ENCODE measurements around the gene SCN2B.

The SCN2B gene

GRCh38 chr11:118153516-118153915, 22.9 kb downstream of the SCN2B start:
- Histone ChIP-seq H3K4me1 (ENCODE audit: control insufficient read depth, insufficient read depth, low read length) (no peaks in the 10 kb centered on the region), H3K27ac (ENCODE audit: extremely low read depth, low read depth, low read length) (no peak overlapping the region), H3K4me3 (ENCODE audit: low read depth, low read length) (no peak overlapping the region), H3K36me3 (ENCODE audit: control insufficient read depth in 2 of 2, insufficient read depth in 1 of 2, low read length in 2 of 2) (no peaks in the 10 kb centered on the region), H3K9me3 (ENCODE audit: control insufficient read depth, insufficient read depth, low read depth, low read length) (no peaks in the 10 kb centered on the region)
- TF ChIP-seq ZNF530 (tag by site-specific recombination; IDR thresholded peaks at IDR 0.05; ENCODE audit: low read depth), result no peak
- no peak for TF ChIP-seq ZNF704 (tag by site-specific recombination; IDR thresholded peaks at IDR 0.05)
- no peak for TF ChIP-seq ZNF518A (tag by site-specific recombination; conservative IDR thresholded peaks at IDR 0.05; ENCODE audit: low read depth)
- TF ChIP-seq OVOL3 (tag by site-specific recombination; IDR thresholded peaks at IDR 0.05), result no peak
- no peak for TF ChIP-seq ZNF626 (tag by site-specific recombination; IDR thresholded peaks at IDR 0.05)
- no peak for TF ChIP-seq ZNF184 (tag by site-specific recombination; IDR thresholded peaks at IDR 0.05)
- no peak for TF ChIP-seq ZNF416 (tag by site-specific recombination; IDR thresholded peaks at IDR 0.05)
- no peak for TF ChIP-seq KLF8 (tag by site-specific recombination; IDR thresholded peaks at IDR 0.05)
- no peak for TF ChIP-seq ZNF266 (tag by site-specific recombination; IDR thresholded peaks at IDR 0.05; ENCODE audit: low read depth)
- no peak for TF ChIP-seq ATF2 (tag by site-specific recombination; IDR thresholded peaks at IDR 0.05; ENCODE audit: low read depth)
- no peak for TF ChIP-seq ZBTB8A (tag by site-specific recombination; IDR thresholded peaks at IDR 0.05)
- TF ChIP-seq ZNF776 (tag by site-specific recombination; IDR thresholded peaks at IDR 0.05; ENCODE audit: borderline replicate concordance), result no peak
- TF ChIP-seq ZNF639 (tag by site-specific recombination; IDR thresholded peaks at IDR 0.05), result no peak
- TF ChIP-seq ZNF221 (tag by site-specific recombination; IDR thresholded peaks at IDR 0.05; ENCODE audit: borderline replicate concordance), result no peak
- no peak for TF ChIP-seq ZNF354C (tag by site-specific recombination; IDR thresholded peaks at IDR 0.05; ENCODE audit: borderline replicate concordance, low read depth)
- no peak for TF ChIP-seq MYNN (tag by site-specific recombination; IDR thresholded peaks at IDR 0.05; ENCODE audit: borderline replicate concordance)
- no peak for TF ChIP-seq ZNF558 (tag by site-specific recombination; IDR thresholded peaks at IDR 0.05)
- no peak for TF ChIP-seq ZBTB21 (tag by site-specific recombination; IDR thresholded peaks at IDR 0.05)
- CTCF ChIA-PET, result interaction anchor here (0.7 to 1.9 kb wide), 3 partner anchors 12 to 337 kb away, joined by 3 to 18 read pairs (median 3); no protein-coding TSS in a partner anchor
- POLR2A ChIA-PET, result interaction anchor here (1.0 to 2.2 kb wide), 2 partner anchors 16 to 18 kb away, joined by 4 to 7 read pairs; no protein-coding TSS in a partner anchor

All from HEK293 (cell line).